Stimulated activated CD4-positive, alpha-beta T cell treated with anti-CD3 and anti-CD28 coated beads, Interleukin-2, amount 100 ng/mL, for 48 hours (primary cell): ENCODE results near the gene UBE2R2.
"Not testable (repeated sequence)": the region's sequence is repeated elsewhere in the genome, so short reads cannot be mapped to it uniquely, and the experiment has no call there.

Experiments used
- DNase-seq, 2 donors: peaks; one replicate each; pipeline ENCODE4 v3.0.0-alpha.2; 2020

UBE2R2 gene

DNA sequence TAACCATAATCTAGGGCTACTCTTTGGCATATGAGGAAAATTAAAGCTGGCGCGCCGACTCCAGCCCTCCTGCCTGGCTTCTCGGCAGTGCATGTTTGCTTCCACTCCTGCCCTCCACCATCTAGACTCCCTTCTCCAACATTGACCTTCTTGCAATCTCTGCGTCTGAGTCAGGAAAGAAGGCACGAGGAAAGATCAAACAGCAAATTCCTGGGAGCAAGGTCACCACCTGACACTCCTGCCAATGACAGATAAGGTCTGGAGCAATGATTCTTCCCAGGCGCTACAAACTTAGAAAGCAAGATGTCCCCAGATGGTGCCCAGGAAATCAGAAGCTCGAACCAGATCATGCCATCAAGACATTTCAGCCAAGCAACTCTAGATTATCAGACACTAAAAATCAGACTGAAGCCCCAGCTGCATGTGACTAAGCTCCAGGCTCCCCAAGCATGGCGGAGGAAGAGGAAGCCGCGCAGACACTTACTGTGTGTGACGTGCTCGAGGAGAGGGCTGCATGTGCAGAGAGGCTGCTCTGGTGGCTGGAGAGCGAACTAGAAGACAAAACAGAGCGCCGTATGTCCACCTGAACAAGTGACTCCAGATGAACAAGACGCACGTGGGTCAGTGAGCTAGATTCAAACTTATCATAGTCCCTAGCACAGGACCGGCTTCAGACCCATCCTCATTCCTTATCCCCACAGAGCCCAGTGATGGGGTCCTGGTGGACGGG is 115.3 kb downstream of the UBE2R2 start:
- no peak for DNase-seq

DNA sequence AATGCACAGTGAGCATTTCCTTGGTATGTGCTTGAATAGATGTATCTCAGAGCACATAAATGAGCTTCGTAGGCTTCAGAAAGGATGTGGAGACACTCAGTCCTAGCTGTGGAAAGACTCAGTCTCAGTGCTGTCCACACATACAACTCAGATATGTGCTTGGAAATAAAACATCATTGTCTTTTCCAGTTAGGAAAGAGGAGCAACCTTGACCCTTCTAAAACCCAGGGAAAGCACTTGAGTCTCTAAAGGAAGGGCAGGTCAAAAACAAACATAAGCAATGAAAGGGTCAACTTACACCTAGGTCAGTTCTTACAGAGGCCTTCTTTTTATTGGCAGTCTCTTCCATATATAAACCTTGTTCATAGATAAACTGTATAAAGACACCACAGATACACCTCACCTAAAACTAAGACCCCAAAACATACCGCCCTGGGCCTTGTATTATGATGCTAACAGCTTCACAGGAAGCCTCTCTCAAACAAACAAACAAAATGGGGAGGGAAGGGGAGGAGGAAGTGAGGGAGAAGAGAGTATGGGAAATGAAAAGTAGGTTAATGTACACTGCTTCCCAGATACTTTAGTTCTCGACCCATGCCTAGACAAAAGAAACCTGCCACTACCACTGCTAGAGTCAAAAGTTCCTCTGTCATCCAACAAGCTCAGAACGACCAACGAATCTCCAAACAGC is 117.4 kb downstream of the UBE2R2 start:
- DNase-seq = no peak

DNA sequence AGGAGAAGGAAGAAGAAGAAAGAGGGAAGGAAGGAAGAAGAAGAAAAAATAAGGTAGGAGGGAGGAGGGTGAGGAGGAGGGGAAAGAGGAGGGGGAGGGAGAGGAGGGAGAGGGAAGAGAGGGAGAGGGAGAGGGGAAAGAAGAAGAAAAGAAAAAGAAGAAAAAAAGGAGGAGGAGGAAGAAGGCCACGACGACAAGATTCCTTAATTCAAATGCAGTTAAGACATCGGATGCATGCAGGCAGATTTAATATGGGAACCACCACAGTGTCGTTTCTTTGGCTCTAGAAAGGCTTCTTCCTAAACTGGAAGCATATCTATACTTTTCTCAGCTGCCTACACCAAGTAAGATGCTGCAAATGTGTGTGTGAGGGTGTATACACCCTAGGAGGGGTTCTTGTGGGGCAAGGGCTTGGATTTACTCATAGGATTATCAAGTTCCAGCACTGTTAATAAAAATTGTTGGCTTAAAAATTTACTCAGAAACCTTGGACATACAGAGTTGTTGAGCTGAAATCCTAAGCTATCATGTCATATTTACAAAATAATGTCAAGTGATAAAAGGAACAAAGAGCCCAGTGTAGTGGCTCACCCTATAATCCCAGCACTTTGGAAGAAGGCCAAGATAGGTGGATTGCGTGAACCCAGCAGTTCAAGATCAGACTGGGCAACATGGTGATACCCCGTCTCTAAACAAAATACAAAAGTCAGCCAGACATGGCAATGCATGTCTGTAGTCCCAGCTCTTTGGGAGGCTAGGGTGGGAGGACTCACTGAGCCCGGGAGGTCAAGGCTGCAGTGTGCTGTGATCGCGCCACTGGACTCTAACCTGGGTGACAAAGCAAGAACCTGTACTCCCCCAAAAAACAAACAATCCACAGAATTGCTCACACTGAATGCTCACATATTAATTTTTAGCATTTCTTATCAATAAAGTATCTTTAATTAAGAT is 123.2 kb downstream of the UBE2R2 start:
- no peak for DNase-seq

DNA sequence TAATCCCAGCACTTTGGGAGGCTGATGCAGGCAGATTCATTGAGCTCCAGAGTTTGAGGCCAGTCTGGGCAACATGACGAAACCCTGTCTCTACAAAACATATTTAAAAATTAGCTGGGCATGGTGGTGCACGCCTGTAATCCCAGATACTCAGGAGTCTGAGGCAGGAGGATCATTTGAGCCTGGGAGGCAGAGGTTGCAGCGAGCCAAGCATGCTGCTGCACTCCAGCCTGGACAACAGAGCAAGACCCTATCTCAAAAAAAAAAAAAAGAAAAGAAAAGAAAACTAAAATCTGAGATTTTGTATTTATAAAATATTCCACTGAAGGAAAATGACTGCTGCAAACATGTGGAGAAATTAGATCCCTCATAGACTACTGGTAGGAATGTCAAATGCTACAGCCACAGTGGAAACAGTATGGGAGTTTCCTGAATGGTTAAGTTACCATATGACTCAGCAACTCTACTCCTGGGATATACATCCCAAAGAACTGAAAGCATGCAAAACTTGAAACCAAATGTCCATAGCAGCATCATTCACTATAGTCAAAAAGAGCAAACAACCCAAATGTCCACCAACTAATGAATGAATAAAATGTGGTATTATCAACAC is 125.6 kb downstream of the UBE2R2 start:
- DNase-seq = no peak

GRCh38 chr9:33943389-33943788 is 126.4 kb downstream of the UBE2R2 start:
- DNase-seq = no peak

DNA sequence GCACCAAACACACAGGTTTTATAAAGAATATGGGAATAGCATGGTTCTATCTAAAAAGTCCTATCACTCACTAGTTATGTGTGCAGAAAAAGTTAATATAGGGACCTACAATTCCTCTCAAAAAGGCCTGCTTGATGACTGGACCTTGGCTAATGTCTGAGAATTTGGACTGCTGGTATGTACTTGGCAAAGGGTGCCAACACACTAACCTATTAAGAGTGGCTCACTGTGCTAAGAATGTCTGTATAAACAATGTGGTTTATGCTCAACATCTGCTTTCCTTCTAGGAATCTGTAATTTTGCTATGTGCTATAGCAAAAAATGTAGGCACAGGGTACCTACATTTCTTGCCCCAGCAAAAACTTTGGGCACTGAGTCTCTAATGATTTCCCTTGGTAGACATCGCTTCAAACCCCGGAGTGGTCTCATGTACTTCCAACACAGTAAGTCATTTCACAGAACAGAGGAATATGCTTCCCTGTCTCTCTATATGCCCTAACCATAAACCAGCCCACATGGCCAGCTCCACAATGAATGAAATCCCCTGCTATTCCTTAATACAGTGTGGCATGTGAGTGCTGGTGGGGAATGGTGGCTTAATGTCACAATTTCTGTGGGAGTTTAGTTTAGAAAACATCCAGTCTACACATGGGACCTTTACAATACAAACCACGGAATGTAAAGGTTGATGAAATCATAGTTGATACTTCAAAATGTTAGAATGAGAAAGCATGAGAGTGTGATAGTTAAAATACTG is 130.0 kb downstream of the UBE2R2 start:
- DNase-seq = no peak

GRCh38 chr9:33950371-33950770 is 133.4 kb downstream of the UBE2R2 start:
- DNase-seq = no peak

- no peak for DNase-seq
Measured at GRCh38 chr9:33952066-33952465, 135.1 kb downstream of the UBE2R2 start.

DNA sequence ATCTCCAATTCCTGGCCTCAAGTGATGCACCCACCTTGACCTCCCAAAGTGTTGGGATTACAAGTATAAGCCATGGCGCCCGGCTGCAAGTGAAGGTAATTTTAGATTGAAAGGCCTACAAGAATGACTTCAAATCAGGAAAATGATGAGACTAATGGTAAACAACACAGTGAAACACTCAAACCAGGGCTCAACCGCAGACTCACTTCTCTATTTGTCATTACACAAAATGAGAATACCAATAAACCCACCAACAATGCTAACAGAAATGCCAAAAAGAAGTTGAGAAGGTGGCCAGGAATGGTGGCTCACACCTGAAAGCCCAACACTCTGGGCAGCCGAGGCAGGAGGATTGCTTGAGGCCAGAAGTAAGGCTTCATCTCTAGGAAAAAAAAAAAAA is 139.6 kb downstream of the UBE2R2 start:
- DNase-seq = no peak

DNA sequence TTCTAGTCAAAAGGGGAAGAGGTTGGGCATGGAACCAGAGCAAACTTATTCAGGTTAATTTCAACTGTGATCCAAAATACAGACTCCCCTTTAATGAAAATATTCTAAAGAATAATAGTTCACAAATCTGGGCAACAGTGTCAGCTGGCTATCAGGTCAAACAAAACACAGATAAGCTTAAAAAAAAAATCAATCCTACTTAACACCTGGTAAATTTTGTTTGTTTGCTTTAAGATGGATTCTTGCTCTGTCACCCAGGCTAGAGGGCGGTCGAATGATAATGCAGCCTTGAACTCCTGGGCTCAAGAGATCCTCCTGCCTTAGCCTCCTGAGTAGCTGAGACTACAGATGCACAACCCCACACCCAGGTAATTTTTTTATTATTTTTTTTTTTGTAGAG is 142.8 kb downstream of the UBE2R2 start:
- no peak for DNase-seq

GRCh38 chr9:33962468-33962867 is 145.5 kb downstream of the UBE2R2 start:
- DNase-seq = not testable (repeated sequence)

- DNase-seq = no peak
Measured at GRCh38 chr9:33964086-33964768, 147.3 kb downstream of the UBE2R2 start.
